ENCODE results near the gene TMEM269. TPM values are rescaled to one million over a fixed set of nuclear protein-coding genes. Genes with fewer than 3 reads are reported as not detected.

TMEM269 gene
- total RNA-seq, 2 donors from 2014 or later: 0.20 to 0.66 TPM

DNA sequence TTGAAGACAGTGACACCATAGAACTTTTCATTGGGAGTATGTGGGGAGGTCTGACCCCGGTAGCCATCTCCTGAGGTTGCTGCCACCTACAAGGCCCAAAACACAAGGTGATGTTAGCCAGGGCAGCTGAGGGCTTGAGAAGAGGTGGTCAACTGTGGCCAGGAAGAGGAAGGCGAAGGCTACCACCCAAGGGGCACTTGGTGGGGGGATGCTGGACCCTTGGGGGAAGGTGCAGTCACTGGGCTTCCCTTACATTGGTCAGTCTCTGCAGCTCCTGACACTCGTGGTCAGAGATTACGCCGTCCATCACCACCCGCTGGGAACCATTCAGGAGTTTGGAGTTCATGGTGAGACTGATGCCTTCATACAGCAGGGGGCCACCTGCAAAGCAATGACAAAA is 32.5 kb upstream of the TMEM269 start:
- Mint-ChIP-seq H3K36me3 (ENCODE audit: low read depth) (peaks cover 78% of the 10 kb centered on the region), H3K27ac (no peak overlapping the region), H3K4me1 (peaks cover 9% of the 10 kb centered on the region), H3K9me3 (peaks cover 21% of the 10 kb centered on the region), H3K27me3 (ENCODE audit: insufficient read depth) (no peaks in the 10 kb centered on the region), H3K4me3 (no peak overlapping the region)
- DNase-seq: no peak
- H3K4me3 ChIP-seq (ENCODE audit: low read length): peak overlapping the region; percentile 6
- TF ChIP-seq, protein P1, sequence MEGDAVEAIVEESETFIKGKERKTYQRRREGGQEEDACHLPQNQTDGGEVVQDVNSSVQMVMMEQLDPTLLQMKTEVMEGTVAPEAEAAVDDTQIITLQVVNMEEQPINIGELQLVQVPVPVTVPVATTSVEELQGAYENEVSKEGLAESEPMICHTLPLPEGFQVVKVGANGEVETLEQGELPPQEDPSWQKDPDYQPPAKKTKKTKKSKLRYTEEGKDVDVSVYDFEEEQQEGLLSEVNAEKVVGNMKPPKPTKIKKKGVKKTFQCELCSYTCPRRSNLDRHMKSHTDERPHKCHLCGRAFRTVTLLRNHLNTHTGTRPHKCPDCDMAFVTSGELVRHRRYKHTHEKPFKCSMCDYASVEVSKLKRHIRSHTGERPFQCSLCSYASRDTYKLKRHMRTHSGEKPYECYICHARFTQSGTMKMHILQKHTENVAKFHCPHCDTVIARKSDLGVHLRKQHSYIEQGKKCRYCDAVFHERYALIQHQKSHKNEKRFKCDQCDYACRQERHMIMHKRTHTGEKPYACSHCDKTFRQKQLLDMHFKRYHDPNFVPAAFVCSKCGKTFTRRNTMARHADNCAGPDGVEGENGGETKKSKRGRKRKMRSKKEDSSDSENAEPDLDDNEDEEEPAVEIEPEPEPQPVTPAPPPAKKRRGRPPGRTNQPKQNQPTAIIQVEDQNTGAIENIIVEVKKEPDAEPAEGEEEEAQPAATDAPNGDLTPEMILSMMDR (conservative IDR thresholded peaks at IDR 0.05): no peak
- H3K9me3 ChIP-seq (ENCODE audit: control insufficient read depth, low read length): peaks cover 13% of the 10 kb centered on the region
- peaks cover 63% of the 10 kb centered on the region for H3K36me3 ChIP-seq (ENCODE audit: control insufficient read depth, insufficient read depth, low read length)
- no peak overlapping the region for H3K27ac ChIP-seq (ENCODE audit: low read depth, low read length)
- H3K9ac ChIP-seq (ENCODE audit: extremely low read depth, low read length, poor library complexity, severe bottlenecking): no peak overlapping the region
- 89 to 100% methylated on average over 2 to 6 of the region's 6 CpGs for WGBS, 2 experiments (ENCODE audit: insufficient coverage in 1 of 2, insufficient read length in 1 of 2)
- no peaks in the 10 kb centered on the region for H3K4me1 ChIP-seq (ENCODE audit: control insufficient read depth, insufficient read depth, low read length)
- no peaks in the 10 kb centered on the region for H3K27me3 ChIP-seq (ENCODE audit: control insufficient read depth, insufficient read depth, low read length, poor library complexity, severe bottlenecking)

DNA sequence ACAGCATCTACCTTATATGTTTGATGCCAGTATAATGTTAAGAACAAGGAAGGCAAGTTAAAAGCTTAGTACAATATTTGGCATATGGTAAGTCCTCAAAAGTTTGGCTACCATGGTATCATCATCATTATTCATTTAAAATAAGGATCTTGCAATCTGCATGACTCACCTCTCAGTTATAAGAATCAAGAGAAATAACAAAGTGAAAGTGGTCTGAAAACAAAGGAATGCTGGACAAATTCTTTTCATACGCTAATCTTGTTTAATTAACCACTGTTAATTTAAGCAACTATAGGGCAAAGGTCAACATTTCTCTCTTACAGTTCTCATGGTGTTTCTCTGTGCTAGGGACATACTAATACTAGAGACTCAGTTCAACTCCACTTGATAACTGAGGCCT is 31.7 kb upstream of the TMEM269 start:
- no peak overlapping the region for H3K27ac Mint-ChIP-seq
- H3K4me3 Mint-ChIP-seq: no peak overlapping the region
- H3K9ac ChIP-seq (ENCODE audit: extremely low read depth, low read length, poor library complexity, severe bottlenecking): no peak overlapping the region
- peaks cover 9% of the 10 kb centered on the region for H3K4me1 Mint-ChIP-seq
- no peak for DNase-seq
- peaks cover 13% of the 10 kb centered on the region for H3K9me3 ChIP-seq (ENCODE audit: control insufficient read depth, low read length)
- no peak overlapping the region for H3K4me3 ChIP-seq (ENCODE audit: low read length)
- peaks cover 21% of the 10 kb centered on the region for H3K9me3 Mint-ChIP-seq
- peaks cover 70% of the 10 kb centered on the region for H3K36me3 ChIP-seq (ENCODE audit: control insufficient read depth, insufficient read depth, low read length)
- no peaks in the 10 kb centered on the region for H3K4me1 ChIP-seq (ENCODE audit: control insufficient read depth, insufficient read depth, low read length)
- TF ChIP-seq, protein P1 (conservative IDR thresholded peaks at IDR 0.05): no peak
- no peaks in the 10 kb centered on the region for H3K27me3 Mint-ChIP-seq (ENCODE audit: insufficient read depth)
- peaks cover 82% of the 10 kb centered on the region for H3K36me3 Mint-ChIP-seq (ENCODE audit: low read depth)
- 100% methylated on average over 1 of the region's 1 CpG for WGBS, 2 experiments (ENCODE audit: insufficient coverage in 1 of 2, insufficient read length in 1 of 2)
- H3K27ac ChIP-seq (ENCODE audit: low read depth, low read length): no peak overlapping the region
- H3K27me3 ChIP-seq (ENCODE audit: control insufficient read depth, insufficient read depth, low read length, poor library complexity, severe bottlenecking): no peaks in the 10 kb centered on the region

DNA sequence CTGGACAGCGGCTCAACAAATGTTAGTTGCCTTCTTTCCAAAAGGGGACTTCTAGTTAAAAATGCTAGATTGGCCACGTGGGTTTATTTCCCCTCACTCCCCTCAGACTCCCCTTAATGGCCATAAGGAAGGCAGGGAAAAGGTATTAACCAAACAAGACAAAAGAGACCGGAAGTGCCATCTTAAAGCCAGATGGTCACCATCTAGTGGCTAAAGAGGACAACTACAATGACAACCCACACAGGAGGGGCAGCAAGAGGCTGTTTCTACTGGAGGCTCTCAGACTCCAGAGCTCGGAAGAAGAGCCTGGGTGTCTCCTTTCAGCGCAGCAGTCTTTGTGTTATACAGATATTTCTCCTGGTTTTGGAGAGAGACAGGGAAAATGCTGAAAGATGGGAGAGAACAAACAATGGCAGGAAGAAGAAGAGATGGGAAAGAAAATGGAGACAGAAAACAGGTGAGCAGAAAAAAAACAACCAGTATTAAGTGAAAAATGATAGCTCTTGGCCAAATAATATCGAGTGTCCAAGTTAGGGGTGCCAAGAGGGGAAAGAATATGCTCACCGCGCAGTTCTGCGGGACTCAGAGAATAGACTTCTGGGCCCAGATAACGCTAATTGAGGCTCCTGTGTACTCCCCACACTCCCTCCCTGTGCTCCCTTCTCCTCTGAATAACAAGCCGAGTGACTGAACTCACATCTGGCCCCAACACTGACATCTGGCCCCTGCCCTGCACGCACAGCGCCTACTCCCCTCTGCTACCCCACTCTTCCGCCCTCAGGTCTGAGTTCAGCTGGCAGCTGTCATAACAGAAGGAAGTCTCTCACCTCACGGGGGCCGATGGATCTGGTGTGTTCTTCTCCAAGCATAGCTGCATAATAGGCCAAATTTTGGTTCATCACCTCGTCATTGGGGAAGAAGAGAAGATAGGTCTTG is 27.6 kb upstream of the TMEM269 start:
- Mint-ChIP-seq H3K4me1 (peaks cover 9% of the 10 kb centered on the region), H3K36me3 (ENCODE audit: low read depth) (peaks cover 65% of the 10 kb centered on the region), H3K27ac (no peak overlapping the region), H3K27me3 (ENCODE audit: insufficient read depth) (no peaks in the 10 kb centered on the region), H3K9me3 (peaks cover 6% of the 10 kb centered on the region), H3K4me3 (no peak overlapping the region)
- Histone ChIP-seq H3K36me3 (ENCODE audit: control insufficient read depth, insufficient read depth, low read length) (peaks cover 82% of the 10 kb centered on the region), H3K9ac (ENCODE audit: extremely low read depth, low read length, poor library complexity, severe bottlenecking) (no peak overlapping the region), H3K27ac (ENCODE audit: low read depth, low read length) (no peak overlapping the region), H3K9me3 (ENCODE audit: control insufficient read depth, low read length) (peaks cover 5% of the 10 kb centered on the region), H3K4me3 (ENCODE audit: low read length) (no peak overlapping the region), H3K27me3 (ENCODE audit: control insufficient read depth, insufficient read depth, low read length, poor library complexity, severe bottlenecking) (no peaks in the 10 kb centered on the region), H3K4me1 (ENCODE audit: control insufficient read depth, insufficient read depth, low read length) (no peaks in the 10 kb centered on the region)
- TF ChIP-seq, protein P1 (conservative IDR thresholded peaks at IDR 0.05): peak; percentile 80
- DNase-seq: peak; percentile 75
- WGBS, 2 experiments (ENCODE audit: insufficient coverage in 1 of 2, insufficient read length in 1 of 2): 83 to 92% methylated on average over 13 to 17 of the region's 17 CpGs
